DOHH2 (cell line): Measurements from ENCODE around the gene GUCY1A1.

Source experiments
- EZH2phosphoT487 ChIP-seq: fragments of 200-600 bp; sonication (generic); IDR thresholded peaks from 2 replicates; pipeline ENCODE4 v1.6.1; 2017; ENCODE audit warnings: borderline replicate concordance, mild to moderate bottlenecking, antibody characterized with exemption, low read length, moderate library complexity, mixed read lengths
- TF ChIP-seq, protein P1 (sequence below): fragments of 200-600 bp; sonication (generic); IDR thresholded peaks from one replicate; pipeline ENCODE4 v1.5.1; 2014; ENCODE audit warnings: antibody characterized with exemption, mild to moderate bottlenecking, low read depth, low read length; ENCODE audit not compliant: poor library complexity, severe bottlenecking

DNA sequence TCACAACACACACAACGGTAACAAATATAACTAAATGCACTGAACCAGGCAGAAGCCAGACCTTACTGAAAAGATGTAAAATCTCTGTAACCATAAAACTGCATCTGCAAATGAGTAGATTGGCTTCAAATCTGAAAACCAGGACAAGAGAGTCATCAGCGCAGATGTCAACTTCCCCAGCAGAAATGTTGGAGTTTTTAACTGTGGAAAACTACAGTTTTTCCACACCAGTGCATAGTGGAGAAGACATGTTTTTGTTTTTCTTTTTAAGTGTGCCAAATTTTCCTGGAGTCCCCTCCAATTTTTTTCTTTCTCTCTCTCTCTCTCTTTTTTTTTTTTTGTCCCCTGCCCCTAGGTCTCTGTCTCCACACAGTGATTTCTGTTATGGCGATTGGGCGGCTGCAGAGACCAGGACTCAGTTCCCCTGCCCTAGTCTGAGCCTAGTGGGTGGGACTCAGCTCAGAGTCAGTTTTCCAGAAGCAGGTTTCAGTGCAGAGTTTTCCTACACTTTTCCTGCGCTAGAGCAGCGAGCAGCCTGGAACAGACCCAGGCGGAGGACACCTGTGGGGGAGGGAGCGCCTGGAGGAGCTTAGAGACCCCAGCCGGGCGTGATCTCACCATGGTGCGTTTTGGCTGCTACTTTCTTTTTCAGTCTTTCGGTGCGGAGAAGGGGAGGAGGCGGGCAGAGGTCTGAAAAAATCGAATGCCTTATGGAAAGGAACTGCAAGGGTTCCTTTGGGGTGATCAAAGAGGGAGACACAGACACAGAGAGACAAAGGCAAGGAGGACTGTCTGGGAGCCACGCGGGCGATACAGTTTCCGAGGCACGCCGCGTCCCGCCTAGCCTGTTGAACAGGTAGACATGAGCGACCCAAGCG, at the start of gene GUCY1A1:
- TF ChIP-seq, protein P1, sequence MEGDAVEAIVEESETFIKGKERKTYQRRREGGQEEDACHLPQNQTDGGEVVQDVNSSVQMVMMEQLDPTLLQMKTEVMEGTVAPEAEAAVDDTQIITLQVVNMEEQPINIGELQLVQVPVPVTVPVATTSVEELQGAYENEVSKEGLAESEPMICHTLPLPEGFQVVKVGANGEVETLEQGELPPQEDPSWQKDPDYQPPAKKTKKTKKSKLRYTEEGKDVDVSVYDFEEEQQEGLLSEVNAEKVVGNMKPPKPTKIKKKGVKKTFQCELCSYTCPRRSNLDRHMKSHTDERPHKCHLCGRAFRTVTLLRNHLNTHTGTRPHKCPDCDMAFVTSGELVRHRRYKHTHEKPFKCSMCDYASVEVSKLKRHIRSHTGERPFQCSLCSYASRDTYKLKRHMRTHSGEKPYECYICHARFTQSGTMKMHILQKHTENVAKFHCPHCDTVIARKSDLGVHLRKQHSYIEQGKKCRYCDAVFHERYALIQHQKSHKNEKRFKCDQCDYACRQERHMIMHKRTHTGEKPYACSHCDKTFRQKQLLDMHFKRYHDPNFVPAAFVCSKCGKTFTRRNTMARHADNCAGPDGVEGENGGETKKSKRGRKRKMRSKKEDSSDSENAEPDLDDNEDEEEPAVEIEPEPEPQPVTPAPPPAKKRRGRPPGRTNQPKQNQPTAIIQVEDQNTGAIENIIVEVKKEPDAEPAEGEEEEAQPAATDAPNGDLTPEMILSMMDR: no peak
- no peak for TF ChIP-seq EZH2phosphoT487
